ENCODE data around the gene EPHB1.

GRCh38 chr3:135154186-135154585 is 359.1 kb downstream of the EPHB1 start:
- no peak for TF ChIP-seq CTCF (IDR thresholded peaks at IDR 0.05; ENCODE audit: insufficient read depth, low read length)
- no peak for TF ChIP-seq GABPA (IDR thresholded peaks at IDR 0.05; ENCODE audit: low read depth)
- TF ChIP-seq POLR2AphosphoS5 (IDR thresholded peaks at IDR 0.05; ENCODE audit: low read depth), result no peak
- no peak for TF ChIP-seq SPI1 (IDR thresholded peaks at IDR 0.05; ENCODE audit: borderline replicate concordance, low read depth)
